ENCODE measurements around the gene SPEF2.

DNA sequence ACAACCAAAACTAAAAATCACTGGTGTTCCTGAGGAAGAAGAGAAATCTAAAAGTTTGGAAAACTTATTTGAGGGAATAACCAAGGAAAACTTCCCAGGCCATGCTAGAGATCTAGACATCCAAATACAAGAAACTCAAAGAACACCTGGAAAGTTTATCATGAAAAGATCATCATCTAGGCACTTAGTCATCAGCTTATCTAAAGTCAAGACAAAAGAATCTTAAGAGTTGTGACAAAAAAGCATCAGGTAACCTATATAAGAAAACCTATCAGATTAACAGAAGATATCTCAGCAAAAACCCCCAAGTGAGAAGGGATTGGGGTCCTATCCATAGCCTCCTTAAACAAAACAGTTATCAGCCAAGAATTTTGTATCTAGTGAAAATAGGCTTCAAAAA lies 17.1 kb upstream of the SPEF2 start:
- TF ChIP-seq, protein P1, sequence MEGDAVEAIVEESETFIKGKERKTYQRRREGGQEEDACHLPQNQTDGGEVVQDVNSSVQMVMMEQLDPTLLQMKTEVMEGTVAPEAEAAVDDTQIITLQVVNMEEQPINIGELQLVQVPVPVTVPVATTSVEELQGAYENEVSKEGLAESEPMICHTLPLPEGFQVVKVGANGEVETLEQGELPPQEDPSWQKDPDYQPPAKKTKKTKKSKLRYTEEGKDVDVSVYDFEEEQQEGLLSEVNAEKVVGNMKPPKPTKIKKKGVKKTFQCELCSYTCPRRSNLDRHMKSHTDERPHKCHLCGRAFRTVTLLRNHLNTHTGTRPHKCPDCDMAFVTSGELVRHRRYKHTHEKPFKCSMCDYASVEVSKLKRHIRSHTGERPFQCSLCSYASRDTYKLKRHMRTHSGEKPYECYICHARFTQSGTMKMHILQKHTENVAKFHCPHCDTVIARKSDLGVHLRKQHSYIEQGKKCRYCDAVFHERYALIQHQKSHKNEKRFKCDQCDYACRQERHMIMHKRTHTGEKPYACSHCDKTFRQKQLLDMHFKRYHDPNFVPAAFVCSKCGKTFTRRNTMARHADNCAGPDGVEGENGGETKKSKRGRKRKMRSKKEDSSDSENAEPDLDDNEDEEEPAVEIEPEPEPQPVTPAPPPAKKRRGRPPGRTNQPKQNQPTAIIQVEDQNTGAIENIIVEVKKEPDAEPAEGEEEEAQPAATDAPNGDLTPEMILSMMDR (IDR thresholded peaks at IDR 0.05): no peak
- TF ChIP-seq POLR2A (IDR thresholded peaks at IDR 0.05) (no peak), POLR2AphosphoS5 (IDR thresholded peaks at IDR 0.05; ENCODE audit: insufficient read depth in 1 of 2, low read depth in 1 of 2) (no peak)

Data from vagina (tissue), 2 donors.